ENCODE results near the gene CSMD2. TPM values are rescaled to one million over a fixed set of nuclear protein-coding genes. Genes with fewer than 3 reads are reported as not detected.

The CSMD2 gene
- total RNA-seq, 1 experiment from 2014 or later, result not detected

GRCh38 chr1:33469691-33470090, 695.3 kb downstream of the CSMD2 start:
- no peak for DNase-seq
- peaks cover 10% of the 10 kb centered on the region for H3K4me1 ChIP-seq (replicated peaks; ENCODE audit: insufficient read depth)
- POLR2A ChIA-PET (ENCODE audit: unreplicated experiment), result no interaction called here
- no peak overlapping the region for H3K4me2 ChIP-seq
- intact Hi-C loops (cut with micrococcal nuclease; ENCODE audit: unreplicated experiment), result loop anchor here (1.0 to 10.0 kb wide), 8 partner anchors 102 to 595 kb away; partner anchors contain the start of gene FNDC5
- H3K27ac ChIP-seq, result no peak overlapping the region
- no peaks in the 10 kb centered on the region for H3K36me3 ChIP-seq (ENCODE audit: low read depth)
- no peaks in the 10 kb centered on the region for H3K27me3 ChIP-seq (ENCODE audit: insufficient read depth, low read depth)
- H3K9me3 ChIP-seq (ENCODE audit: insufficient read depth, low read depth), result no peaks in the 10 kb centered on the region
- no TSS peak for BruUV-seq (replicated peaks)
- no peaks in the 10 kb centered on the region for H4K20me1 ChIP-seq (ENCODE audit: insufficient read depth)
- CTCF ChIA-PET, result no interaction called here
- H3K79me2 ChIP-seq (ENCODE audit: low read depth), result peaks cover 11% of the 10 kb centered on the region; the same call in 1 of the 2 replicates
- H3F3A ChIP-seq (ENCODE audit: insufficient read depth, low read depth), result no peaks in the 10 kb centered on the region
- no peaks in the 10 kb centered on the region for H3K9me2 ChIP-seq (ENCODE audit: insufficient read depth)
- H2AFZ ChIP-seq, result no peak overlapping the region
- TF ChIP-seq CTCF (conservative IDR thresholded peaks at IDR 0.05) (no peak), EZH2 (IDR thresholded peaks at IDR 0.05; ENCODE audit: low read depth) (no peak)
- H3K4me3 ChIP-seq, result no peak overlapping the region

- DNase-seq, result no peak
- no peaks in the 10 kb centered on the region for H4K20me1 ChIP-seq (ENCODE audit: insufficient read depth)
- H3K36me3 ChIP-seq (ENCODE audit: low read depth), result no peaks in the 10 kb centered on the region
- H3F3A ChIP-seq (ENCODE audit: insufficient read depth, low read depth), result no peaks in the 10 kb centered on the region
- intact Hi-C loops (cut with micrococcal nuclease; ENCODE audit: unreplicated experiment), result no loop called here
- no peak overlapping the region for H2AFZ ChIP-seq
- no peak for TF ChIP-seq EZH2 (IDR thresholded peaks at IDR 0.05; ENCODE audit: low read depth)
- no peak for TF ChIP-seq CTCF (conservative IDR thresholded peaks at IDR 0.05)
- no TSS peak for BruUV-seq (replicated peaks)
- no peak overlapping the region for H3K4me3 ChIP-seq
- no peaks in the 10 kb centered on the region for H3K27me3 ChIP-seq (ENCODE audit: insufficient read depth, low read depth)
- H3K27ac ChIP-seq, result no peak overlapping the region
- no peak overlapping the region for H3K4me2 ChIP-seq
- H3K9me3 ChIP-seq (ENCODE audit: insufficient read depth, low read depth), result no peaks in the 10 kb centered on the region
- POLR2A ChIA-PET (ENCODE audit: unreplicated experiment), result no interaction called here
- CTCF ChIA-PET, result no interaction called here
- no peaks in the 10 kb centered on the region for H3K9me2 ChIP-seq (ENCODE audit: insufficient read depth)
- peaks cover 11% of the 10 kb centered on the region; the same call in 1 of the 2 replicates for H3K79me2 ChIP-seq (ENCODE audit: low read depth)
- H3K4me1 ChIP-seq (replicated peaks; ENCODE audit: insufficient read depth), result peaks cover 10% of the 10 kb centered on the region
These were observed 696.1 kb downstream of the CSMD2 start for GRCh38 chr1:33468967-33469366.

- H3K79me2 ChIP-seq (ENCODE audit: low read depth), result peaks cover 7% of the 10 kb centered on the region; the same call in 1 of the 2 replicates
- no peak for TF ChIP-seq EZH2 (IDR thresholded peaks at IDR 0.05; ENCODE audit: low read depth)
- no peak for TF ChIP-seq CTCF (conservative IDR thresholded peaks at IDR 0.05)
- H2AFZ ChIP-seq, result no peak overlapping the region
- ChIA-PET POLR2A (ENCODE audit: unreplicated experiment) (no interaction called here), CTCF (interaction anchor here (0.5 kb wide), 1 partner anchor 696 kb away, joined by 5 read pairs; no protein-coding TSS in a partner anchor)
- H4K20me1 ChIP-seq (ENCODE audit: insufficient read depth), result no peaks in the 10 kb centered on the region
- no peak overlapping the region for H3K4me2 ChIP-seq
- H3F3A ChIP-seq (ENCODE audit: insufficient read depth, low read depth), result no peaks in the 10 kb centered on the region
- no peaks in the 10 kb centered on the region for H3K27me3 ChIP-seq (ENCODE audit: insufficient read depth, low read depth)
- intact Hi-C loops (cut with micrococcal nuclease; ENCODE audit: unreplicated experiment), result no loop called here
- H3K4me1 ChIP-seq (replicated peaks; ENCODE audit: insufficient read depth), result peaks cover 10% of the 10 kb centered on the region
- H3K36me3 ChIP-seq (ENCODE audit: low read depth), result no peaks in the 10 kb centered on the region
- no peak for DNase-seq
- H3K27ac ChIP-seq, result no peak overlapping the region
- no peaks in the 10 kb centered on the region for H3K9me3 ChIP-seq (ENCODE audit: insufficient read depth, low read depth)
- no peak overlapping the region for H3K4me3 ChIP-seq
- no TSS peak for BruUV-seq (replicated peaks)
- H3K9me2 ChIP-seq (ENCODE audit: insufficient read depth), result no peaks in the 10 kb centered on the region
These were observed 696.5 kb downstream of the CSMD2 start for GRCh38 chr1:33468531-33468930.

All from PC-9 (cell line).